ENCODE results near the gene ACTN4. TPM values are rescaled to one million over a fixed set of nuclear protein-coding genes. Genes with fewer than 3 reads are reported as not detected.

ACTN4 gene
- total and polyA plus RNA-seq, 2 experiments from 2014 or later, result 68.9 to 427 TPM

- peaks cover 18% of the 10 kb centered on the region for H3K27me3 Mint-ChIP-seq (ENCODE audit: insufficient read depth, low read depth, poor library complexity)
- ATAC-seq (peak; percentile 17), DNase-seq (ENCODE audit: low spot score) (no peak)
- peaks cover 20% of the 10 kb centered on the region for H4K20me1 ChIP-seq (replicated peaks; ENCODE audit: insufficient read depth)
- peaks cover 55% of the 10 kb centered on the region for H3K36me3 Mint-ChIP-seq (ENCODE audit: low read depth)
- H3K27ac Mint-ChIP-seq, result peak overlapping the region; percentile 97
- TF ChIP-seq CTCF (conservative IDR thresholded peaks at IDR 0.05; ENCODE audit: low read depth in 2 of 2) (no peak), POLR2AphosphoS5 (IDR thresholded peaks at IDR 0.05; ENCODE audit: low read depth) (no peak), REST (IDR thresholded peaks at IDR 0.05; ENCODE audit: unreplicated experiment) (no peak), ETS1 (IDR thresholded peaks at IDR 0.05) (no peak), ZNF114 (CRISPR knock-in tag; IDR thresholded peaks at IDR 0.05) (no peak), ZNF462 (CRISPR knock-in tag; IDR thresholded peaks at IDR 0.05) (no peak), JUNB (IDR thresholded peaks at IDR 0.05; ENCODE audit: unreplicated experiment) (no peak), ZNF331 (CRISPR knock-in tag; IDR thresholded peaks at IDR 0.05; ENCODE audit: low read depth) (no peak), STAT1 (IDR thresholded peaks at IDR 0.05; ENCODE audit: unreplicated experiment) (no peak), CREB1 (CRISPR knock-in tag; IDR thresholded peaks at IDR 0.05; ENCODE audit: low read depth) (no peak), EZH2 (IDR thresholded peaks at IDR 0.05; ENCODE audit: low read depth, unreplicated experiment) (no peak), NANOG (IDR thresholded peaks at IDR 0.05; ENCODE audit: borderline replicate concordance) (no peak), EZH2phosphoT487 (IDR thresholded peaks at IDR 0.05; ENCODE audit: unreplicated experiment) (no peak)
- peak overlapping the region; percentile 87 for H3K4me3 ChIP-seq
- no peaks in the 10 kb centered on the region for H3K9me2 ChIP-seq (ENCODE audit: insufficient read depth)
- H3F3A ChIP-seq (replicated peaks; ENCODE audit: low read depth), result peaks cover 23% of the 10 kb centered on the region
- H3K27me3 ChIP-seq (ENCODE audit: insufficient read depth), result no peaks in the 10 kb centered on the region
- peak overlapping the region; percentile 100 for H3K4me2 ChIP-seq
- H3K4me3 Mint-ChIP-seq, result peak overlapping the region; percentile 99
- peaks cover 15% of the 10 kb centered on the region for H3K79me2 ChIP-seq (replicated peaks; ENCODE audit: insufficient read depth)
- H3K9me3 Mint-ChIP-seq, result no peaks in the 10 kb centered on the region
- peaks cover 23% of the 10 kb centered on the region for H3K4me1 Mint-ChIP-seq
- peaks cover 37% of the 10 kb centered on the region for H3K36me3 ChIP-seq (ENCODE audit: insufficient read depth)
- peak overlapping the region; percentile 76; the same call in 1 of the 2 replicates for H2AFZ ChIP-seq
- peaks cover 9% of the 10 kb centered on the region for H3K4me1 ChIP-seq (ENCODE audit: insufficient read depth)
- peak overlapping the region; percentile 50; the same call in 1 of the 2 replicates for H3K27ac ChIP-seq (ENCODE audit: low read depth)
Measured at GRCh38 chr19:38619361-38620174, 27.9 kb upstream of the ACTN4 start.

Data from GM23338 (cell line).